M059J (cell line): Measurements from ENCODE around the gene MGST2. TPM values are rescaled to one million over a fixed set of nuclear protein-coding genes. Genes with fewer than 3 reads are reported as not detected.
"Not testable (repeated sequence)": the region's sequence is repeated elsewhere in the genome, so short reads cannot be mapped to it uniquely, and the experiment has no call there.

ENCODE experiments used
- DNase-seq: peaks from one replicate; pipeline ENCODE4 v3.0.0-alpha.2; 2012; ENCODE audit warnings: low read depth
- total RNA-seq: library from RNA; depleted of rRNA; stranded (reverse); fragments of >200 nt; shearing (Covaris generic); gene quantifications from 2 replicates; pipeline ENCODE4 v1.2.3, GENCODE V29; 2014

The MGST2 gene
- total RNA-seq, 1 experiment from 2014 or later = 19.3 TPM

DNA sequence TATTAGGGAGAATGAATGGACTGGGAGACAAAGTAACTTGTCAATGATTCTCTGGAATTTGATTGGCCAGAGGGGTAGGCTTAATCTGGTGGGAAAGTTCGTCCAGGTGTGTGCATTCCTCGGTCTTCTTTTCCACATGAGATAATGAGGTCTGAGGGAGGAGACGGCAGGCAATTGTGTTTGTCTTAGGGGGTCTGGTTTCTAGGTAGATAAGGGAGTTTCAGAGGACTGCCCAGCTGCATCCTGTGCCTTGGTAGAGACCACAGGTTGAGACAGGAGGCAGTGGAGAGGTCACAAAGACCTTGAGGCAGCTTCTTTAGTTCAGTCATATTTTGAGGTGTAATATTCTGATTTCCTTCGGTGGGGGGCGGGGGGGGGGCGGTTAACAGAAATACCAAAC is 4.3 kb downstream of the MGST2 start:
- no peak for DNase-seq

DNA sequence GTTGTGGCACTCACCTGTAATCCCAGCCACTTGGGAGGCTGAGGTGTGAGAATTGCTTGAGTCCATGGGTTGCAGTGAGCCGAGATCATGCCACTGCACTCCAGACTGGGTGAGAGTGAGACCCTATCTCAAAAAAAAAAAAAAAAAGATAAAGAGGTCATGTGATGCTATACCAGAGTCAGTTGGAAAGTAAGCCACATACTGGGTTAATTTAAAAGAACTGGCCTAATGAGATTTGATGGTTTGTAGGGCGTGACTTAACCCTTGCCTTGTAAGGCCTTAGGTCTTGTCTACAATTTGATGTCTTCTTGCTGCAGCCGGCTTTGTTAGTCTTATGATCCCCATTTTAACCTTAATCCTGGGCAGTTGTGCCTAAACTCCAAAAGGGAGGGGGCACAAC is 5.2 kb downstream of the MGST2 start:
- DNase-seq = no peak

DNA sequence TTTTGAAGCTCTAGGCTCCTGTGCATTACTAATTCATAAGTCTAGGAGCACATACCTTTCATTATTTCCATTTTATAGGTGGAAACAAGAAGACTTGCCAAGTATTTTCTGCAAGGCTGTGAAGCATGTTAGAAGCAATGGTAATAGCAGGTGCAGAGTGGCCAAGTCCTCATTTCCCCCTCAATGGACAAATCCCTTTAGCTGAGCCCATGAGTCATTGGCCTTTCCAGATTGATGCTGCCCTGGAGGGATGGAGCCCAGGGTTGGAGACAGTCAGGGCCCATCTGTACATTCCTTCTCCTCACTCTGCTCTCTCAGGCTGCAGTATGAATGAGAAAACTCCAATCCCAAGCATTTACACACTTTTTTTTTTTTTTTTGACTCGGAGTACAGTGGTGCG is 6.6 kb downstream of the MGST2 start:
- peak; percentile 43 for DNase-seq

DNA sequence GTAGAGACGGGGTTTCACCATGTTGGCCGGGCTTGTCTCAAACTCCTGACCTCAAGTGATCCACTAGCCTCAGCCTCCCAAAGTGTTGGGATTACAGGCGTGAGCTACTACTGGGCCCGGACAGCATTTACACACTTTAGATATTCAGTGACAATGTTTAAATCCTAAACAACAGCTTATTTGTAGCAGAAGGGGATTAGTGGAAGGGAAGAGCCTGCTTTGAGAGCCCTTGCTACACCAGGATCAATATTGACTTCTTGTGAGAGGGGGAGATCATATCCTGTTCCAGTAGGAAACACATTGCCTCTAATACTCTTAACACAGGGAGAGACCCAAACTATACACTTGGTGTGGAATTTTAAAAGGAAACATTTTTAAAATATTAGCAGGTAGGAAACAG is 7.1 kb downstream of the MGST2 start:
- DNase-seq = no peak

DNA sequence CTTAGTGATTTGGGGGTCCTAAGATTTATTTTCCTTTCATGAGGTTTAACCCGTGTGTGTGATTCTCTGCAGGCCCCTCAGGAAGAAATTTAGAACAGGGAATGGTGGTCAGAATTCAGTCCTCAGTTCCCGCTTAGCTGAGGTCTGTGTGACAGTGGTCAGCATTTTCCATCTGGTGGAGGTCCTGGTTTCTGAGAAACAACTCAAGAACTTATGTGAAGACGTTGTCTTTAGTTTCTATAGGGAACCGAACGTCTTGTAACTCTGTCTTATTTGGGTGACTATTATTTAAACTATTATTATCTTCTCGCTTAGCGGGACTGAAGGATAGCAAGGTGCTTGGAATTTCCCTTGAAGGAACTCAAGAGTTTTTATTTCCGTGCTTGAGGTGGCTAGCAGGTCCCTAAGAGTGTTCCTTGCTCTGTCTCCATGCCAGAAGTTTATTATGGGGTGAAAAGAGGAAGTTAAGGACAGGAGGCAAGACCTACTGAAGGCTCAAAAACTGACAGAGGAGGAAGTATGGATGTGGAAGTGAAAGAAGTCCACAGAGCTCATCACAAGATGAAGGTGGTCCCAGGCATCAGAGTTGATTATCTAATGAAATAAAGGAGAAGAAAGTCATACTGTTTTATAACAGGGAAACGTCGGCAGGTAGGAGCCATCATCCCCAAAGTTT is 9.4 kb downstream of the MGST2 start:
- no peak for DNase-seq

DNA sequence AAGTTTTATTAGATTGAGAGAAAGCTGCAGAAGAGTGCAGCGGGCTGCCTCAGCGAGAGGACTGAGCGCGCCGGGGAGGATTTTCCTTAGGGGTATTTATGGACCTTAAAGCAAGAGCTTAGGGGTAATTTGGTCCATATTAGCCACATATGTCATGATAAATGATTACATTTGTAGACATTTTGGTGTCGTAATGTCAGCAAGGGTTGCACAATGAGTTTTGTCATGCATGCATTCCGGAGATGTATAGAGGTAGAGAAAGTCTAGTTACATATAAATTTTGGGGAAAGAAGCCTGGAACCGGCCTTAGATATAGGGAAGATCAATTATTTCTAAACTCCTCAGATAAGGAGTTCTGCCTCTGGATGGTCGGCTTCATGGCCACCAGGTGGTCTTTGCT is 10.0 kb downstream of the MGST2 start:
- no peak for DNase-seq

DNA sequence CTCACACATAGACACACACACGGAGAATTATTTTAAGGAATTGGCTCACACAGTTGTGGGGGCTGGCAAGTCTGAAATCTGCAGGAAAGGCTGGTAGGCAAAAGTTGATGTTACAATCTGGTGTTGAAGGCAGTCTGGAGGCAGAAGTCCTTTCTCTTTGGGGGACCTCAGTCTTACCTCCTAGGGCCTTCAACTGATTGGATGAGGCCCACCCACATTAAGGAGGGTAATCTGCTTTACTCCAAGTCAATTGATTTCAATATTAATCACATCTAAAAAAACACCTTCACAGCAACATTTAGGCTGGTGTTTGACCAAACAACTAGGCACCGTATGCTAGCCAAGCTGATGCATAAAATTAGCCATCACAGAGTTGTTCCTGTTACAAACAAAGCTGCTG is 10.7 kb downstream of the MGST2 start:
- no peak for DNase-seq

DNA sequence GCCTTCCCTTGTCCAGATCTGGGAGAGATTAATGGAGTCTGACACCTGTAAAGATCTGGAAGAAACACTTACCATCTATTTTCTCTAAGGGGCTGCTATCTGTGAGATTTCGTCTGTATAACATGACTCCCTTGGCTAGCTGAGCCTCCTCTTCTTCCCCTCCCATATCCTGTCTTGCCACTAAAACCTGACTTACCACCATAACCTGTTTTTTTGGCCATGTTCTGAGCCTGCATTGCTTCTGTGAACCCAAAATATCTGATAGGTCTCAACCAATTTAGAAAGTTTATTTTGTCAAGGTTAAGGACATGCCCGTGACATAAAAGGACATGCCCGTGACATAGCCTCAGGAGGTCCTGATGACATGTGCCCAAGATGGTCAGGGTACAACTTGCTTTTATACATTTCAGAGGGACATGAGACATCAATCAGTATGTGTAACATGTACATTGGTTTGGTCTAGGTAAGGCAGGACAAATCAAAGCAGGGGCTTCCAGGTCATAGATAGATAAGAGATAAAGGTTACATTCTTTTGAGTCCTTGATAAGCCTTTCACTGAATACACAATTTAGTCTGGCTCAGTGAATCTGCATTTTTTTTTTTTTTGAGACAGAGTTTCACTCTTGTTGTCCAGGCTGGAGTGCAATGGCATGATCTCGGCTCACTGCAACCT is 11.4 kb downstream of the MGST2 start:
- DNase-seq = no peak

DNA sequence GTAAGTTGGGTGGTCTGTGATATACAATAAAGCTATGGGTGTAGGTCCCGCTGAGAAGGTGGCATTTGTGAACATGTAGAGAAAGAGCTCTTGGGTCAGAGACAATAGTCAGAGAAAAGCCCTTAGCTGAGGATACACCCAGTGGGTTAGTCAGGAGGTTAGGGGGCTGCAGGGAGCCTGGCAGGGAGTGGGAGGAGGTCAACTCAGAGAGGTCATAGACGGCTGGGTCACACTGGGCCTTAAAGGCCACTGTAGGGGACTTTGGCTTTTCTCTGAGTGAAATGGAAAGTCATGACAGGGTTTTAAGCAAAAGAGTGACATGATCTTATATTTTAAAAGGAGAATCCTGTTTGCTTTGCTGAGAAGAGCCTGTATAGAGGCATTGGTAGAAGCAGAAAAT is 16.7 kb downstream of the MGST2 start:
- no peak for DNase-seq

DNA sequence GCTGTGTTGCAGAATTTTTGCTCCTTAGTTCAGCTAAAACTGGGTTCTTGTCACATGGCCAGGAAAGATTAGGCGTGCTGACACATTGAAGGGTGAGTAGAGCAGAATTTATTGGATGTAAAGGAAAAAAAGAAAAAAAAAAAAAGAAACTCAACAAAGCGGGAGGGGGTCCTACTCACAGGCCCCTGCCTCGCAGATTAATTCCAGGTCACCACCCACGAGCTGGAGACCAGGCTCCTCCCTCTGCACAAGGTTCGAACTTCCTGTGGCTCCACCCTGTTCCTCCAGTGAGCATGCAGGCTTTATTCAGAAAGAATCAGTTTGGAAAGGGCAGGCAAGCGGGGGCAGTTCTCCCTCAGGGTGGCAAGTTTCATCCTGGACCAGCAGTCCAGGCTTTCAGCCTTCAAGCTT is 17.1 kb downstream of the MGST2 start:
- no peak for DNase-seq

DNA sequence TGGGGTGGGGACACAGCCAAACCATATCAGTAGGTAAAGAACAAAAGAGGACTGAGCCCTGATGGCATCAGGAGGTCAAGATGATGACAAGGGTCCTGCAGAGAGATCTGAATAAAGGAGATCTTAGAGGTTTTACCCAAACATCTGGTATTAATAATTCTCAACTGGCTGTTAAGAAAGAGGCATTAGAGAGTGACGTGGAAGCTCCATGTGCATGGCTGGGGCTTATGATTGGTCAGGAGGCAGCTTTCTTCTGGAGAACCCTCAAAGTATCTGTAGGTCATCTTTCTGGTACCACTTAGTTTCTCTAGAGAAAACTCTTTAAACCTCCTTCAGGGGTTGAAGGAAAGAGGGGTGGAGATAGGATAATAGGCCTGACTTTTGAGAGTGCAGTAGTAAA is 18.7 kb downstream of the MGST2 start:
- no peak for DNase-seq

DNA sequence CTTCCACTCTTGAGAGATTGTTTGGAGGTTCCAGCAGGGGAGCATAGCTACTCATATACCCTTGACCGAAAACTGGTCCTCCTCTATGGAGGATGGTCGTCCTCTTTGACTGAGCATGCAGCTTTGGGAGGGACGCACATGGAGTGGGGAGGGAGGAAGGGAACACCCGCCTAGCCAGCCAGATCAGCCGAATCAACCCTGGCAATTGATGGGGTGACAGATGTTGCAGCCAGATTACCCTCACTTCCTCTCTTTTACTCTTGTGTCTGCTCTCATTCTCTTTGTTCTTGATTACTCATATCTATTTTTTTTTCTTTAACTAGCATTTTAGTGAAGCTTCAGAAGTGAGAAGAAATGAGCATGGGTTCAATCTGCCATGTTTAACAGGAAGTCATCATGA is 19.6 kb downstream of the MGST2 start:
- DNase-seq = no peak

DNA sequence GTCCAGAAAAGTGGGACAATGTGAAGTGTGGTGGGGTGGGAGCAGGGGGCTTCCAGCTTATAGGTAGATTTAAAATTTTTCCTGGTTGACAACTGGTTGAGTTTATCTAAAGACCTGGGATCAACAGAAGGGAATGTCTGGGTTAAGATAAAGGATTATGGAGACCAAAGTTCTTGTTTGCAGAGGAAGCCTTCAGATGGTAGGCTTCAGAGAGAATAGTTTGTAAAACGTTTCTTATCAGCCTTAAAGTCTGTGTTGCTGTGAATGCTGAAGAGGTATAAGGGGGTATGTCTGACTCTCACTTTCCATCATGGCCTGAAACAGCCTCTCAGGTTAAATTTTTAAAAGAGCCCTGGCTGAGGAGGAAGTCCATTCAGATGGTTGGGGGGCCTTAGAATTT is 20.5 kb downstream of the MGST2 start:
- DNase-seq = no peak

DNA sequence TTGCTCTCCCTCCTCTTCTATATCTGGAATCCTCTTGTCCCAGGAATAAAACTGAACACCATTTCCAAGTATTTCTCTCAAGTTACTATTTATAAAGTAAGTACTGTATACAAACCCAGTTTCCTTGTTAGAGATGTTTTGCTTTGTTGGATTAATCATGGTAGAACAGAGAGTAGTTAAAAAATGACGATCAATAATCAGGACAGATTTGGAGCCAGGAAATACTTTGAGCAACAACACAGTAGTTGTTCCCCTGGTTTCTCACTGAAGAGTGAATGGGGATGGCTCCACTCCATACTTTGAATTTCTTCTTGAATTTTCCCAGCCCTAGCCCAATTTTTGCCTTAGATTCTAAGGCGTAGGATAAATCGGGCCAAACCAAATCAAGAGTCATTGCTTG is 21.4 kb downstream of the MGST2 start:
- no peak for DNase-seq

DNA sequence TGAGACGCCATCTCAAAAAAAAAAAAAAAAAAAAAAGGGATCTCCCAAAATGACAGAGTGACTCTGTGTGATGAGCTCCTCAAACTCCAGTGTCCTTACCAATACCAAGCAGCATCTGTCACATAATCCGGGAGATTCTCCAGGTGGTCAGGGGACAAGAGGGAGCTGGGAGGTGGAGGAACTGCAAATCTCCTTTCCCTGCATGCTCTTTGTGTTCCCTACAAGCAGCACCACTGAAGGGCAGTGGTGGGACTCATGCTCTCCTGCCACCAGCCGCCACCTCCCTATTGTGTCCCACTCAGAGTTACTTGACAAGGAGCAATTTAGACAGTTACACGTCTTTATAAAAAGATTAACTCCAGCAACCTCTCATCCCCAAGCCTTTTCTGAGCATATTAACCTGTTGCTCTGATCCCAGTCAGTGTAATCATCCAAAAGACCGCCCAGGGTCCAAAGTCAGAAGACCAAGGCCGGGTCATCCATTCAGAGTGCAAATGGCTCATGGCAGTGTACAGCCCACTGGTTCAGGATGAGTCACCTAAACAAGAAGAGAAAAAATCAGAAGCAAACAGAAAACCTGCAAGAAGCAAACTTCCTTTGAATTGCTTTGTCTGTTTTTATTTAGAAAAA is 23.6 kb downstream of the MGST2 start:
- peak; percentile 4 for DNase-seq

DNA sequence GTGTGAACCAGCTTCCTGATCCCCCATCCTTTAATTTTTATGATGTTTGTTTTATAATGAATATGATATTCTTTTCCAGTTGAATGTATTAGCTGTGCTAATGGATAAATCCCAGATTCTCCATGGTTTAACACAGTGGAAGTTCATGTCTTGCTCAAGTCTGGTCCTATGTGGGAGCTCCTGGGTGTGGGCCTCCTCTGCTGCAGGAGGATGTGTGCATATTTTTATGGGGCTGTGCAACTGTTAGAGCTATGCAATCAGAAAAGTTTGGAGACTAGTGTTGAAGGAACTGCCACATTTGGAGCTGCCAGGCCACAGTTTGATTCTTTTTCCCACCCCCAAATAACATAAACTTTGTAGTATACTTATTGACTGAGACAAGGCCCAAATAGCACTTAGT is 24.8 kb downstream of the MGST2 start:
- no peak for DNase-seq

DNA sequence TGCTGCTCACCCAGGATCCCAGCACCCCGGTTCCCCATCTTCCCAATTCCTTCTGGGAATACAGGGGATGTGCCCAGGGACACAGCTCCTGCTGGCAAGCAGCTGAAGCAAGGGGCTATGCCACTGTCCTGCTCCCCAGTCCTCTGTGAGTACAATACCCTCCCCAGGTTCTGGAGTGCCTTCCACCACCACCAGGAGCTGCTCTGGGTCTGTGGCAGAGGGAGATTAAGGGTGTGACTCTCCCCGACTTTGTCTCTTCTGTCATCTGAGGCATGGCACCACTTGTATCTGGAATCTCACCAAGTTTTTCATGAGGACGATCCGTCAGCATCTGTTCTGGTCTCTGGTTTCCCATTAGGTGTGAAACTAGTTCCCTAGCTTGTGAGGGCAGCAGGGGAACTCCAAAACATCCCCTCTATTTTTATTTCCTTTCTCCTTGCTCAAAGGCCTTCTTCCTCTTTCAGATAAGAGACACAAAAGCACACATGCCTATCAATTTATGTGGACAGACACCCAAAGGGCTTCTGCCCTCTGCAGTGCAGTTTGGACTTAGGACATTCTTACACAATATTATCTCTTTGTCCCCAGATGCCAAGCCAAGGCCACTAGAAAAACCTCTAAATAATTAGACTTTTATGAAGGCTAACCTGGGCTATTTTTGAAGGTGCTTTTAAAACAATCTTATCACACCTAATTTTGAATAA is 26.8 kb downstream of the MGST2 start:
- DNase-seq = no peak

DNA sequence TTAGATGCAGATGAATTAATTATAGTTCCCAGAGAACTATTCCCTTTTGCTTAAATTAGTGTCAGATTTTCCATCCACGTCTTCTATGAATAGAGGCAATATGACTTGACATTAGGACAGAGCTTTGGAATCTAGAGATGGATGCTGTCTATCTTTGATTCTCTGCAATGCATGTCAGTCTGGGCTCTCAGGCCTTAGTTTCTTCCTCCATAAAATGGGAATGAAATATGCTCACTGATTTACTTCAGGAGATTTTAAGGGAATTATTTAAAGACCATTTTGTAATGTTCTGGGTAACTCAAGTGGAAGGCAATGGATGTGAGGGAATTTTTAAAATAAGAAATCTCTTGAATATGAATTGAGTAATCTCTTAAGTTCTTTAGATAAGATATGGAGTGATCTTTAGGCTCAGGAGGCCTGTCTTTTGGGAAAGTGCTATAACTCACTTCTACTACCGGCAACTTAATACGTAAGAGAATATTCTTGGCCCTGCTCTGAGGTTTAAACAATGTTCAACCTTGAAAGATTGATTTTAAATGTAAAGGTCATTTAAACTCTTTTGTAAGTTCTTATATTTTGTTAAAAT is 29.0 kb downstream of the MGST2 start:
- DNase-seq = no peak

DNA sequence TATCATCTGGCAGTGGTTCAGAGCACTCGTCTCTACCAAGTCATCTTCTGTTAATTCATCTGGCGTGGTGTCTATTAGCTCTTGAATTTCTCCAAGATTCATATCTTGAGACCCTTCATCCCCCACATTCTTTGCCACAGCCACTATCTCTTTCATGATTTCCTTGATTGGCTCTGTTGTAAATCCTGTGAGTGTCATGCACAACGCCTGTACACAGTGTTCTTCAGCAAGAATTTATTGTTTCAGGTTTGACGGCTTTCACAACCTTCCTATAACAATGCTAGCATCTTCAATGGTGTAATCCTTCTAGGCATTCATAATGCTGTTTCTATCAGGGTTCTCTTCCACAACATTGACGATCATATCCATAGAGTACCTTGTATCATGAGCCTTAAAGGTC is 30.9 kb downstream of the MGST2 start:
- no peak for DNase-seq

DNA sequence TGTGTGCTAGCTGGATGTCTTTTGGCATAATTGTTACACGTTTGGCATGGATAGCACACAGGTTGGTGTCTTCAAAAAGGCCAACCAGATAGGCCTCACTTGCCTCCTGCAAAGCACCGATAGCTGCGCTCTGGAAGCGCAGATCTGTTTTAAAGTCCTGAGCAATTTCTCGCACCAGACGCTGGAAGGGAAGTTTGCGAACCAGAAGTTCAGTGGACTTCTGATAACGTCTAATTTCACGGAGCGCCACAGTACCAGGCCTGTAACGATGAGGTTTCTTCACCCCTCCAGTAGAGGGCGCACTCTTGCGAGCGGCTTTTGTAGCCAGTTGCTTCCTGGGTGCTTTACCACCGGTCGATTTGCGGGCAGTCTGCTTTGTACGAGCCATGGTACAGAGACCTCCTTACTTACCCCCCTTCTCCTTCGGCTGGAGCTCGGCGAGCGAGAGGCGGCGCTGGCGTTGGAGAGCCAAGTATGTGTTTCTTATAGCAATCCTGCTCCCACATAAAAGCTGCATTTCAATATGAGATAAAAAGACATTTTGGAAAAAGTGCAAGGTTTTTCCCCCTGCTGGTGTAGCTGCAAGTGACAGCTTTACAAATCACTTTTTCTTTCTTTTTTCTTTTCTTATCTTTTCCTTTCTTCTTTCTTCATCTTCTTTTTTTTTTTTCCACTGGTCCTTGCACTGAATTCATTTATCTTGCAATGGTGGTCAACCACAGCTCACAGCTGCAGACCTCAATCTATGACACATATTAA is 32.7 kb downstream of the MGST2 start:
- DNase-seq = not testable (repeated sequence)

DNA sequence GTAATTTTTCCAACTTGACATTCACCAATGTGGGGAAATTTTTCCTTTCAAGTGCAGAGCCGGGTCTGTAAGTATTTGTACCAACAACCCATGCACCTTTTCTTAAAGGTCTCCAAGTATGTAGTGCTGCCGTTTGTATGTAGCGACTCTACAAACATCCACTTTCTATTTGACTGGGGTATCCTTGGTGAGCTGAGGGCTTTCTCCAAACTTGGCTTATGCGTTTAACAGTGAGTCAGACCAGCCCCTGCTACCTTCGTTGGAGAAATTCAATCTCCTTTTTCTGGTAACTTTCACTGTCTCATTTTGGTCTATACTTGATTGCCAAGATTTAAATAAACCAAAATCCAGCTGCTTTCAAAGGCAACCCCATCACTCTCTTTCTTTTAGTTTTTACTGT is 34.9 kb downstream of the MGST2 start:
- DNase-seq = no peak
